CD4-positive, alpha-beta T cell treated with Interleukin-4 for 1 hour (primary cell): Measurements from ENCODE around the gene ALCAM.

Experiments used
- DNase-seq, 2 donors: peaks; one replicate each; pipeline ENCODE4 v3.0.0-alpha.2; 2020 to 2022

ALCAM gene

GRCh38 chr3:105431200-105431599, 64.5 kb downstream of the ALCAM start:
- DNase-seq = no peak

GRCh38 chr3:105435277-105435676, 68.6 kb downstream of the ALCAM start:
- no peak for DNase-seq

- DNase-seq = no peak
Measured at GRCh38 chr3:105436687-105437086, 70.0 kb downstream of the ALCAM start.

GRCh38 chr3:105440113-105440512, 73.4 kb downstream of the ALCAM start:
- DNase-seq = no peak

GRCh38 chr3:105444725-105445124, 78.0 kb downstream of the ALCAM start:
- no peak for DNase-seq

GRCh38 chr3:105448338-105448982, 81.8 kb downstream of the ALCAM start:
- DNase-seq = no peak

GRCh38 chr3:105449414-105449813, 82.7 kb downstream of the ALCAM start:
- DNase-seq = no peak

GRCh38 chr3:105456017-105456416, 89.3 kb downstream of the ALCAM start:
- DNase-seq = no peak

GRCh38 chr3:105458518-105459215, 92.0 kb downstream of the ALCAM start:
- DNase-seq = no peak

- no peak for DNase-seq
Measured at GRCh38 chr3:105459566-105460290, 93.0 kb downstream of the ALCAM start.

GRCh38 chr3:105463620-105464019, 96.9 kb downstream of the ALCAM start:
- no peak for DNase-seq

GRCh38 chr3:105465251-105465853, 98.6 kb downstream of the ALCAM start:
- DNase-seq = no peak

GRCh38 chr3:105466072-105466471, 99.4 kb downstream of the ALCAM start:
- DNase-seq = no peak

GRCh38 chr3:105466495-105467404, 100.0 kb downstream of the ALCAM start:
- DNase-seq = no peak

- DNase-seq = no peak
Measured at GRCh38 chr3:105470851-105471250, 104.1 kb downstream of the ALCAM start.

GRCh38 chr3:105473521-105474223, 107.0 kb downstream of the ALCAM start:
- DNase-seq = no peak

- DNase-seq = no peak
Measured at GRCh38 chr3:105480768-105481167, 114.1 kb downstream of the ALCAM start.

- no peak for DNase-seq
Measured at GRCh38 chr3:105483476-105483875, 116.8 kb downstream of the ALCAM start.

- DNase-seq = no peak
Measured at GRCh38 chr3:105490045-105490444, 123.3 kb downstream of the ALCAM start.

- no peak for DNase-seq
Measured at GRCh38 chr3:105493305-105493892, 126.7 kb downstream of the ALCAM start.

GRCh38 chr3:105495021-105495420, 128.3 kb downstream of the ALCAM start:
- DNase-seq = no peak
